COLO668 (cell line): ENCODE results near the gene MYBPC1.

Experiments used
- DNase-seq: peaks from one replicate; lab custom pipeline; 2025; ENCODE audit not compliant: unreplicated experiment; lab: John Stamatoyannopoulos, UW

MYBPC1 gene

DNA sequence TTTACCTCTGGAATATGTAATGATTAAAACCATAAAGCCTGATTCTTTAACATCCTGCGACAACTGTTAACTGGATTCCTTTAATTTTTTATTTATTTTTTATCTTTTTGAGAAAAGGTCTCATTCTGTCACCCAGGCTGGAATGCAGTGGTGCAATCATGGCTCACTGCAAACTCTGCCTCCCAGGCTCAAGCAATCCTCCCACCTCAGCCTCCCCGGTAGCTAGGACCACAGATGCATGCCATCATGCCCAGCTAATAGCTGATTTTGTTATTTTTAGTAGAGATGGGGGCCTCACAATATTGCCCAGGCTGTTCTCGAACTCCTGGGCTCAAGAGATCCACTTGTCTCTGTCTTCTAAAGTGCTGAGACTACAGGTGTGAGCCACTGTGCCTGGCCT lies 3.7 kb downstream of the MYBPC1 start:
- DNase-seq, result no peak

DNA sequence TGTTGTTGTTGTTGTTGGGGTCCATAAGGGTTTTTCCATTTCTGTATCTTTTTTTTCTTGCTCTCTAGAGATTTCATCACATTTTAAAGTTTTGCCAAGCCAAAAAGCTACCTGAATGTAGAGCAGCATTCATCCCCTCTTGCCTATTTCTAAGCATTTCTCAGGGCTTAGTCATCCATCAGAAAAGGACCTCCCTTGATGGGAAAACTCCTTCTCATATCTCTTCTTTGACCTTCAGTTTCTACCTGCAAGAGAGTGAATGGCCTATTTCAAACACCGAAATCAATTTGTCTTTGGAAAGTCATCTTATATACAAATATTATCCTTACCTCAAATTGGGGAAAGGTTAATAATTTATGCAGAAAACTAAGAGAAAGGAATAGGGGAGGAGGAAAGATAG lies 4.5 kb downstream of the MYBPC1 start:
- DNase-seq, result no peak

DNA sequence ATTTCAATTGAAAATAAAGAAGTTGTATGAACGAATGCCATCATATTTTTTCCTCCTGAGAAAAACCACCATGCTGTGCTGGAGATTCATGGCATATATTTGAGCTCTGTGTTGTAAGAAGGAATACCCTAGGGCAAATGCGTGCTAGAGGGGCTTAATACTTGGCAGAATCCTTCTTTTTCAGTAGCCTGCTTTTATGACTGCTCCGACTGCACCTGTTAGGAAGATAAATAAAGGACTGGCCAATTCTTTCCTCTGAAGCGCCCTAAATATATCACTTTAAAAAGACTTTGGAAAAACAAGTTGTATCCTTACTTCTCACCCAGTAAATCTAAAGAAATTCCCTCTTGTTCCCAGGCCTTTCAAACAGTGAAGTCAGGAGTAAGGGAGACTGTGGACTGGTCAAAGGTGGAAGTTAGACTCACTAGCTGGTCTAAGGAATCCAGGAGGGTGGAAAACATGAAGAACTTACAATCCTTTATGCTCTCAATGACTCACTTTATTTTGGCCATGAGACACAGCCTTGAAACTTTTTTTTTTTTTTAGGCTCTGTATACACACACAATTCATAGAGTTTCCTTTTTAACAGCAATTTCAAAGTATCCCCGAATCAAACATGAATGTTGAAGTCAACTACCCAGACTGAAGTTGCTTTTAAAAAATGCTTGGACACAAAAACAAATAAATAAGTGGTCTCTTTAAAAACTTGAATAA lies 5.2 kb downstream of the MYBPC1 start:
- DNase-seq, result no peak

DNA sequence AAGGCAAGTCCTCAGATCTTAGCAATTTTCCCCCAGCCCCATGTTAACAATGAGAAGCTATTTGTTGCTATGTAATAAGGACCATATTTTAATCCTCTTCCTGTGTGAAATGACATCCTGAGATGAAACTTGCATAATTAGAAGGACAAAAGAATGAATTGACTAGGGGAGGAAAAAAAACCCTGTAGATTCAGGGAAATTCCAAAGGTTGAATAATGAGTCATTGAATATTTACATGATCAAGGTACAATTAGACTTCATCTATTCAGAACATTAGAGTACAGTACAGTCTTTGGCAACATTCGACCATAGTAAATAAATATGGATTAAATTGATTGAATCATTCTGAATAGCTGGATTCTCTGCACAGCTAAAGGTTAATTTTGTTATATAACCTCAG lies 9.4 kb downstream of the MYBPC1 start:
- no peak for DNase-seq

DNA sequence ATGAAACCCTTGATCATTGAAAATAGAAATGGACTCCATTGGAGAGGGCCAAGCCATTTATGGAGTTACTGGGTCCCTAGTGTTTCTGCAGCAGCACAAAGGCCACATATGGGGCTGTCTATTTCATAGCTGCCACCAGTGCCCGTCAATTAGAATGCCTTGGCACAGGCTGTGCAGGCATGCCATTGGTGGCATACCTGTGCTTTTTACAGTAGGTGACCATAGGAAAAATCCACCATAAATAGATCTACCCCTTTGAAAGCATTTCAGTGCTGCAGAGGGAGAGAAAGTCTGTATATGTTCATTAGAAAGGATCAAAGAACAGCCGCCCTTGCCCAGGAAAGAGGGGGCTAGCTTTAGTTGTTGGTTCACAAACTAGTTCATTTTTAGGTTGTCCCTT lies 13.1 kb downstream of the MYBPC1 start:
- peak; percentile 16 for DNase-seq

DNA sequence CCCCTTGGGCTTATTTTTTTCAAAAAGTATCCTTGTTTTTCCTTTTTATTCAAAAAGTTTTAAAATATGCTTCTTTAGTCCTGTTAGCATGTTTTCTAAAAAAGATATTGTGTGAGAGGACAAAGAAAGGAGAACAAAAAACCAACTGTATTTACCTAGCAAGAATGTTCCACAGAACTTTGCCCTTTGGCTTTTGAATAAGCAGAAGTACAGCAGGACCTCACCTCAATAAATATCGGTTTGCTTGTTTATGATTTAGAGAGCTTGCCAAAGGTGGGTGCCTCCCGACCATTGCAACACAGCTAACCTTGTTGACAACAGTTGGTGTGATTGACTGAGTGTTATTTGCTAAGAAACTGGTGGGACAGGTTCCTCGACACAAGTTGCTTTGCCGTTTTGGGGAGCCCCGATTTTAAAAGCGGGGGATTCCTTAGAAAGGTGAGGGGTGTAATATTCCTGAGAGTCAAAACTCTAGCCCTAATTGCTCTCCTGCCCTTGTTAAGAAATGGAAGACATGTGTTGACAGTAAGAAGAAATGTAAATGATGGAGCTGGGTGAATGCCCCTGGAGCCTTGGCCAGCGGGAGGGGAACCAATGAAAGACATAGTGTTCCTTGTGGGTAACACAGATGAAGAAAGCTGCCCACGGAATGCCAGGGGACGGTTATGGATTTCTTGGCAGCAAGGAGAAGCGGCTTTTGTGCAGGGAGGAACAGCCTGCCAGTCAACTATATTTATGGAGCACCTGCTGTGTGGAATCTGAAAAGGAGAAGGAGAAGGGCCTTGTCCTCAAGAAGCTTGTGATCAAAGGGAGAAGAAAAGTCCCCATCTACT lies 13.7 kb downstream of the MYBPC1 start:
- peak; percentile 56 for DNase-seq

DNA sequence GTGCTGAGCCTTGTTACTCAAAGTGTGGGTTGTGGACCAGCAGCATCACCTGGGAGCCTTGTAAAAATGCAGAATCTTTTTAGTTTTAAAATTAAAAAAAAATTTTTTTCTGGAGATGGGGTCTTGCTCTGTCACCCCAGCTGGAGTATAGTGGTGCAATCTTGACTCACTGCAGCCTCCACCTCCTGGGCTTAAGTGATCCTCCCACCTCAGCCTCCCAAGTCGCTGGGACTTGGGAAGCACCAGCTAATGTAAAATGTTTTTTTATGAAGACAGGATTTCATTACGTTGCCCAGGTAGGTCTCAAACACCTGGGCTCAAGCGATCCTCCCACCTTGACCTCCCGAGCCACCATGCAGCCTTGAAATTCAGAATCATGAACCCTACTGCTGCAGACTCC lies 14.4 kb downstream of the MYBPC1 start:
- no peak for DNase-seq

DNA sequence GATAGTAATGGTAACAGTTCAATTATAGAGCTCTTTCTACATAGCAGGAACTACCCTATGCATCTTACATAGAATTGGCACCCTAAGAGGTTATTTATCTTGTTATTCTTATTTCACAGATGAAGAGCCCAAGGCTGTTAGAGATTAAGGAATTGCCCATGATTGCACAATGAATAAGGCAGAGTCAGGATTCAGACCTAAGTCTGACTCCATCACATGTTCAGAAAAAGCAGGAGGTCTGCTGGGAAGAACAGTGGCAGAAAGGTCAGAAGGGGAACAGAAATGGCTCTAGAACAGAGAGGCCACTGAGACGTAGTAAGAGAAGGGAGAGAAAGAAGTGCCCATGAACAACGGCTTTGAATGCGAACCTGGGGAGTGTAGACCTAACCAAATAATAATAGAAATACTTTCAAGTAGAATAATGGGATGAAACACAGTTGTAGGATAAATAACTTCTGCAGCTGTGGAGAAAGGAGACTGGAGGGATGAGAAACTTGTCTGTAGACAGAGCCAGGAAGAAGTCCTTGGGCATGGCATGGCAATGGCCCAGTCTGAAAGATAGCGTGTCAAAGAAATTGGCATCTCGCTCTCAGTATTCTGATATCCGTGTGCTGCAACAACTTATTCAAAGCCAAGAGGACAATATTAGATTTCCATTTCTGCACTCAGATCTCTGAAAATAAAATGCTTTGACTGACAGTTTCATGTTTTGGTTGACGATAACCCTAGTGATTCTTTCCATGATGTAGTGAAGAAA lies 17.6 kb downstream of the MYBPC1 start:
- no peak for DNase-seq

DNA sequence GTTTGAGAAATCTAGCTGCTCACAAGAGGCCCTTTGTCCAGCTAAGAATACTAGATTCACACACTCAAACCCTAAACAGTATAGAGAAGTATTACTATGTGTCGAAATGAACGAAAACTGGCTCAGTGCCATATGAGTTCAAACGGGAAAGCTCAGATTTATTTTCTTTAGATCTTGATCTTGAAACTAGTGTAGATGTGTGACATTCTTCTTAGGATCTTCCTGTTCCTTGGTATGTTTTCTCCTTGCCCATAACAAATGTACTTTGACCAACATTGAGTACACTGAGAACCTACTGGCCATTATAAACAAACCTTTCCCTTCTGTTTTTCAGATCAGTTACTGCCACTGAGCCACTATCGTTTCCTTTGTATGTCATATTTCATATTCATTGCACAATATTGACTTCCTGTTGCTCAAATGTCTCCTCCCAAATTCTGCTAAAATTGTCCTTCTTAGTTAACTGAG lies 21.3 kb downstream of the MYBPC1 start:
- no peak for DNase-seq

DNA sequence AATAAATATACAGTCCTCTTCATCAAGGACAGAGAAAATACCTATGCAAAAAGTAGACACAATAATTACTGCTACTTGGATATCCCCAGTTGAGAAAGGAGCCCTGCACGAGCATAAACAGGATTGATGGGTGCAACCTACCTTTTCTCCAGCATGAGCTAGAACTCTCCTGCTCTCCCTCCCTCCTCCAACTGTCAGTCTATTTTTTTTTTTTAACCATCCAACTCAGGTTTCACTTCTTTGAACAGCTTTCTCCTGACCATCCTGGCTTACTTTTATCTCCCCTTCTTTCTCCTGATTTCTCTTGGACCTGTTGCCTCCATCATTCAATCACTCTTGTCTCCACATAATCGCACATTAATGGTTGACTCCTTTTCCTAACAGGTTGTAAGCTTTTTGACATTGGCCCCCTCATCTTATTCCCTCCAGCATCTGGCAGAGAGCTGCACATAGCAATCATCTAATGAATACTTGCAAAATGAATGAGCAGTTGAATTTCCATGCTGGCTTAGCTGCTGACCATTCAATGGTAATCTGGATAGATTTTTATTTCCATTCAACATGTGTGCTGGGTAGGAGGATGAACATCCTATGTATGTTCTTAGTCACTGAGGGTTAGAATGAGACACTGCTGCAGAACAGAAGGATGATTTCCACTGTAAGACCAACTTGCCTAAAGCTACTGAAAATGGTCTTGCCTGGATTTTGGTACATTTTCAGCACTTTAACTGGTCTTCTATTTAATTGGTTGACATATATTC lies 24.4 kb downstream of the MYBPC1 start:
- DNase-seq, result no peak

DNA sequence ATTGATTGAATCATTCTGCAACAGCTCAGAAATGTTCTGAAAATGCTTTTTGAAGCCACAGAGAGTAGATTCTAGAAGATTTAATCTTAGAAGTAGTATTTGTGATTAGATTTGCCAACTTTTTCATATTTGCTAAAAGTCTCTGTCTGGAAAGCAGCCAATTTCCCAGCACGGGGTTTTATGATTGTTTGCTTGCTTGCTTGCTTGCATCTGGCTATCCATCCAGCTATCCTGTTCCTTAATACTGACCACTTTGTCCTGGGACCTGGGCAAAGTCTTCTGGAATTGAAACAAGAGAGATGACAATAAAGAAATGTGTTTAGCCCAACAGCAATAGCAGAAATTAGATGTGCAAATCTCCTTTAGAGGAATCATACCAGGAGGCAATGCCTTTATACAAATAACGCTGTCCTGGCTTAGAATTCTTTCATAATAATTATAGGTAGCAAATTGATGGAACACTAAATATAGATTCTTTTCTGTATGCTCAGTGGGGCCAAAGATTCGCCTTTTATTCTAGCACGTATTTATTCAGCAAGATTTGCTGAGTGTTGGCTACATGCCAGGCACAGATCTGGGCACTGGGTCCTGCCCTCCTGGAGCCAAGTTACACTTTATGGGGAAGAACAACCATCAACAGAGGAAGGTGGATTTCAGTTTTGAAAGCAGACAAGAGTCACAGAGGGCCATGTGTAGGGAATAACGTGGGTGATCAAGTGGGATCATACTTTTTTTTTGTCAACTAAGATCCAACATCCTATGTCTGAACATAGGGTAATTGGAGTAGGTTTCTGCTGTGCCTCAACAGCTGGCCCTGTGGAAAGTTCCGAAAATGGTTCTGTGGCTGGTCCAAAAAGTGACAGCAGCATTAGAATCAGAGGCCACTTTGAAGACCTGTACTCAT lies 25.3 kb downstream of the MYBPC1 start:
- DNase-seq, result peak; percentile 44

DNA sequence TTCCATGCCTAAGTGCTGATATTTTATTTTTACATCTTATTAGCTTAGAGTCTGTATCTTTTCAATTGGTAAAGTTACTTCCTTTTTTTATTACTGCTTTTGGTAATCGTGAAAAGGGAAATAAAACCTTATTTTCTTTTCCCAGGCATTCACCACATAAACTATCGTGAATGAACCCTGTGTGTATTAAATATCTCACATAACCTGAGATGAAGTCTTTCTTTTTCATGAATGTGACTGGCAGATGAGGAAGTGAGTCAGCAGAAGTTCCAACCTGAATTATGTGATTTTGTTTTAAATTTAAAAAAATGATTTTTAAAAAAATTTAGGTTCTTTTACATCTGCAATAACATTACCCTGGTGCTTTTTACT lies 26.0 kb downstream of the MYBPC1 start:
- no peak for DNase-seq

DNA sequence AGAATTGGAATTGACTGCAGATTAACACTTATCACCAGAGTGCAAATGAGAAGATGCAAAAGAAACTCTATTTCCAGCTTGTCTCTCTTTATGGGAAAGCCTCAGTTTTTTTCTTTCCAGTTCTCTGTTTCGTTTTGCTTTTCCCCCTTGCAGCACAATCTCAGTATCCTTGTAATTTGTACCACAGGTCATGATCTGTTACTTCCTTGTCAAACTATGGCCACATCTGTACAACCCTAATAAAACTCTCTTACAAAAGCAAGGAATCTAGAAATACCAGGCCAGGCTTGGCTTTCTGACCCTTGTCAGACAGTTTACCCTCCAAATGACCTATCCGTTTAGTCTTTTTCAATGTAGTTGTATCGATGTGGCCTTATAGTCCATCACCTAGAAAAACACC lies 33.9 kb downstream of the MYBPC1 start:
- DNase-seq, result no peak

DNA sequence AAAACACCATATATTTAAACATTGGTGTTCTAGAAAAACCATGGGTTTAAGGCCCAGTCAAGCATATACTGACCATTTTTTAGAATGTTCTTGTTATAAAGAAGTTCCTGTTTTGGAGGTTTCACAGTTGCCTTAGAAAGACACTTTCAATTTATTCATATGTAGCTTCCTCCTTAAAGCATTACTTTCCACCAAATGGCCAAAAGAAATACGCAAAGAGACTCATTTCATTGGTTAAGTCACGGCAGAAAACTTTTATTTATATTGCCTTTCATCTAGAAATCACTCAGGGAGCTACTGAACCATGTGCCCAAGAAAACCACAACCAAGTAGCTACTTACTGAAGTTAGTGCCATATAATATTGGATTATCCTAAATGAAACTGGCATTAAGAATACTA lies 40.0 kb downstream of the MYBPC1 start:
- DNase-seq, result no peak

DNA sequence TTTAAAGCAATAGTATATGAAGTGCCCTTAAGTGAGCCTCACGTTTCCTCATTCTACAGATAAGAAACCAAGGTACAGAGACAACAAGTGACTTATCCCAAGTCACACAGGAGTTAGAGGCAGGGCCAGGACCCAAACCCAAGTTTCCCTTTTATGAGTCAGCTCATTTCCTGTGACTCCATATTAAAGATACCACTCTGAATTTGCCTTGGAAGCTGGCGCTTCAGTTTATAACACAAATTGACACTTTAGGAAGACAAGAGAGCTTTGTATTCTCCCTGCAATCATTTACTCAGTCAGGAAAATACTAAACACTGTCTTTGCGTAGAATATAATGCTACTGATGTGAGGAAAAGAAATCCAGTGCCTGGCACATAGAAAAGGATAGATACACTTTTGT lies 43.2 kb downstream of the MYBPC1 start:
- no peak for DNase-seq

DNA sequence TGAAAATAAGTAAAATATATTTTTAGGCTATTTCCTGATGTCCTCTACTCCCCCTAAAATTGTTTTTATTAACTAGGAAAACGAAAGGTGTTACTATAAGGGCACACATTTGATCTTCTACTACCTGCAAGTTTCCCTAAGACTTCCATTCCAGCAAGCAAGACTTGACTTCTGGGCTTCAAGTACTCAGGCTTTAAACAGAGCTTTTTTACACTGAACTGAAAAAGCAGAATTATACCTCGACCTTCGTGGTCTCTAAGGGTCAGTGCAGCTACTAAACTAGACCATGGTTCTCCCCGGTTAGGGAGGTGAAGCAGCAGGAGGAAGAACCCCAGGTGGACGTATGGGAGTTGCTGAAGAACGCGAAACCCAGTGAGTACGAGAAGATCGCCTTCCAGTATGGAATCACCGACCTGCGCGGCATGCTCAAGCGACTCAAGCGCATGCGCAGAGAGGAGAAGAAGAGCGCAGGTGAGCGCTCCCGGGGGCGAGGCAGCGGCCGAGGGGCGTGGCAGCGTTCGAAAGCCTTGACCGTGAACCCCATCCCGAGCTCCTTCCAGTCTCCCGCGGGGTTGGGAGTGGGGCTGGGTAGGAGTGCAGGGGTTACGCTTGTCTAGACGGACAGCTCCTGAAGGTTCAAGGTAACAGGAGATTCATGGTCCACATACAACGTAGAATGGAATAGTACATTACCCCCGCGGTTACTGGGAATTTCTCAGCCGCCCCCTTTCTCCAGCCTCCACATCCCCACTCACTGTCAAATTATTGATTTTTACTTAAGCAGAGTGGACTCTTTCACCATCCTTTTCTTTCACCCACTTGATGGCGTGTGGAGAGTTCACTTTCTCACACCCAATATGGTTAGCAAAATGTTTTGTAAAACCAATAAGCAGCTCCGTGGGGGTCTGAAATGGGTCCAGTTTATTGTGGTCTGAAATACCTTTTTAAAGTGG lies 47.6 kb downstream of the MYBPC1 start:
- DNase-seq, result no peak

DNA sequence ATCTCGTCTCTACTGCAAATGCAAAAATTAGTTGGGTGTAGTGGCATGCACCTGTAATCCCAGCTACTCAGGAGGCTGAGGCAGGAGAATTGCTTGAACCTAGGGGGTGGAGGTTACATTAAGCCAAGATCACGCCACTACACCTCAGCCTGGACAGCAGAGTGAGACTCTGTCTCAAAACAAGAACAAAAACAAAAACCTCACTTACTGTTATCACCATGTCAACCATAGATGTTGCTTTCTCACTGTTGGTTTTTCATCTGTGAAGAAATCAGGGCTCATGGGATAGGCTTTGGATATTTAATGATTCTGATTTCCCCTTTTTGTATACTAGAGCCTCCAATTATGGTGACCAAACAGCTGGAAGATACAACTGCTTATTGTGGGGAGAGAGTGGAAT lies 52.9 kb downstream of the MYBPC1 start:
- no peak for DNase-seq

DNA sequence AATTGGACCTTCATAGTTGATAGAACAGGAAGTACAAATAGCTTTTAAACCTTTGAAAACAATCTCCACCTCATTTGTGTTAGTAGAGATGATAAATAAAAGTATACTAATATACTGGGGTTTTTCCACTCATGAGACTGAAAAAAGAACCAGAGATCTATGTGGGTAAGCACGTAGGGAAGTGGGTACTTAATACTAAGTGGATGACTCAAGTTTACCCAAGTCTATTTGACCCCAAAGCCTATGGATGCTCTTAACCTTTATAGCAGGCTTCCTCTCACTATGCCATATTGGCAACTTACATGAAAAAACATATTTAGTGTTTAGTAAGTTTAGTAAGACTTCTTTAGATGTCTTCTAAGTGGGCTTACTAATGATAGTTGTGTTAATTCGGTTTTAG lies 53.4 kb downstream of the MYBPC1 start:
- no peak for DNase-seq
